Stimulated activated naive CD4-positive, alpha-beta T cell (primary cell): ENCODE results near the gene LAMC1.
"Not testable (repeated sequence)": the region's sequence is repeated elsewhere in the genome, so short reads cannot be mapped to it uniquely, and the experiment has no call there.

ENCODE experiments used
- DNase-seq, 6 experiments: peaks; one replicate each; lab custom pipeline; 2025; lab: John Stamatoyannopoulos, UW

The LAMC1 gene

DNA sequence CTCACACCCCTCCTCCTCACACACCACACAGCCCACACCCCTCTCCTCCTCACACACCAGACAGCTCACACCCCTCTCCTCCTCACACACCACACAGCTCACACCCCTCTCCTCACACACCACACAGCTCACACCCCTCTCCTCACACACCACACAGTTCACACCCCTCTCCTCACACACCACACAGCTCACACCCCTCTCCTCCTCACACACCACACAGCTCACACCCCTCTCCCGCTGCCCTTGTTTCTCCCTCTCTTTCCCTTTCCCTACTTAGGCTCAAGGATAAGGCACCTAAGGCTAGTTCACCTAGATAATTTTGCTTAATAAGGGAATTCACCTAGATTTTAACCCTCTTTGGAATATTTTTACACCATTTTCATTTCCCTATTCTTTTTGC is 126.8 kb downstream of the LAMC1 start:
- DNase-seq, result not testable (repeated sequence)

DNA sequence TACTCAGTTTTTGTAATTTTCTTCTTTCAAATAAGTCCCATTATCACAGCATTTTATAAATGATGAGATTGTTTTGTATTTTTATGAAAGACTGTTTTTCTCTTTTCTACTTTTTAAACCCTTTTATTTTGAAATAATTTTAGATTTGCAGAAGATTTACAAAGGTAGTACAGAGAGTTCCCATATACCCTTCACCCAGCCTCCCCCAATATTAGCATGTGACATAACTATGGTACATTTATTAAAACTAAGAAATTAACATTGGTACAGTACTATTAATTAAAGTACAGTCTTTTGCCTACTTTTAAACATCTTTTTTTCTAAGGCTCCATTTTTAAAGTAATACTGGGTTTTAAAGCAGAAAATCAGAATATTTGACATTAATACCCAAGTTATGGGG is 127.2 kb downstream of the LAMC1 start:
- DNase-seq, result no peak

- DNase-seq, result no peak
Observed at GRCh38 chr1:183152180-183152579, 129.0 kb downstream of the LAMC1 start.

- DNase-seq, result no peak
Observed at GRCh38 chr1:183155939-183156338, 132.7 kb downstream of the LAMC1 start.

GRCh38 chr1:183159960-183160359 is 136.7 kb downstream of the LAMC1 start:
- DNase-seq, result no peak

DNA sequence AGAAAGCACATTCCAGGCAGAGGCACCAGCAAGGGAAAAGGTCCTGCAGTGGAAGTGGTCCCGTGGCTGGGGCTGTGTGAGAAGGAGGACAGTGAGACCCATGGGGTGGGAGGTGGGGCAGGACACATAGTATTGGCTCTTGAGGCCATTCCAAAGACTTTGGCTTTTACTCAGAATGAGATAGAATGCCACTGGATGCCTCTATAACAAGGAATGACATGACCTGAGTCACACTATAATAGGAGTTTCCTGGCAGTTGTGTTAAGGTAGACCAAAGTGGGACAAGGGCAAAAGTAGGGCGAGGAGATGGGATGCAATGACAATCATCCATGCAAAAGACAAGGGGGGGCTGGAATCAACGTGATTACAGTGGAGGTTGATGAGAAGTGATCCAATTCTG is 138.2 kb downstream of the LAMC1 start:
- no peak for DNase-seq

- no peak for DNase-seq
Observed at GRCh38 chr1:183163316-183163715, 140.1 kb downstream of the LAMC1 start.

- DNase-seq, result no peak
Observed at GRCh38 chr1:183164340-183164739, 141.1 kb downstream of the LAMC1 start.

GRCh38 chr1:183164963-183165362 is 141.7 kb downstream of the LAMC1 start:
- no peak for DNase-seq

DNA sequence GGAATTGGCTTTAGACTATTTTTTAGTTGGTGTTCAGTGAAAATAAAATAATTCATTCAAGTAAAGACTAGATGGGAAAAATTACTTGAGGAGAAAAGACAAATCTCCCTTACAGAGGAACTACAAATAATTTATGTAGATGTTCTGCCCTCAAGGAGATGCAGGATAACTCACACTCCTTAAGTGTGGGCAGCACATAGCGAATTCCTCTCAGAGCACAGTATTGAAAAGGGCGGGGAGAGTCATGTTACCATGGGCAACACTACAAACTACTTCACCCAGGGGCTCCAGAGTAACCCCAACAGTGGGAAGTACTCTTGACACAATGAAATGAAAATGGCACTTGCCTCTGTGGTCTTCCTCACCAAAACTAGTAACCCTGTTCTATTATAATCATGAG is 142.2 kb downstream of the LAMC1 start:
- DNase-seq, result no peak

GRCh38 chr1:183166454-183166853 is 143.2 kb downstream of the LAMC1 start:
- no peak for DNase-seq

GRCh38 chr1:183167676-183168075 is 144.5 kb downstream of the LAMC1 start:
- no peak for DNase-seq

DNA sequence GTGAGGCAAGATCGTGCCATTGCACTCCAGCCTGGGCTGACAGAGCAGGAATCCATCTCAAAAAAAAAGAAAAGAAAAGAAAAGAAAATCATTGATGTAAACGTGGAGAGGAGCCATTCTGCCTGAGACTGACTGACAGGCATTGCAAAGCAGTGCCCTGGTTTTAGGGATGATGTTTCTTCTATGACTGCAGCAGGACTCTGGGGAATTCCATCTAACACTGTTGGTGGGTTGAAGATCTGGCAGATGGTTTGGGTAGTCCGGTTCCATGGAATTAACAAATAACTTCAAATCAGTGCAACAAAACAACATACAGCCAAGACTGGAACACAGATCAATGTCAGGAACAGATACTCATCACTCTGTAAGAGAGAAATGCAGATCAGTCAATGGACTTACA is 145.1 kb downstream of the LAMC1 start:
- no peak for DNase-seq

- DNase-seq, result no peak
Observed at GRCh38 chr1:183173828-183174227, 150.6 kb downstream of the LAMC1 start.

- no peak for DNase-seq
Observed at GRCh38 chr1:183175631-183176030, 152.4 kb downstream of the LAMC1 start.

DNA sequence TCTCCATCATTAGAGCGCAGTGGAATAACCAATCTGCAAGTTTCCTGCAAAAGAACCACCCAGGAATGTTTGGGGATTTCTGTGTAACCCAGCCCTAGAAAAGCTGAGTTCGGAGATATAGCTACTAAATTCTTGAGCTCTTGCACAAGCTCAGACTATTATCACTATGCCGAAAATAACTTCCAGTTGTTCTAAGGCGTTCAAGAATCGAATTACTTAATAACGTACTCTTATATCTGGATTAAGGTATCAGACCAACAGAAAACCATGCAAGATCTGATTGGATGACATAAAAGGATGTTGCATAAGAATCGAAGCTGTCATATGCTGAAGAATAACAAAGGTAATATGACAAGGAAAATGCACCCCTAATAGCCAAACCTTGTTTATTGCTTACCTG is 155.3 kb downstream of the LAMC1 start:
- DNase-seq, result no peak

GRCh38 chr1:183179033-183179432 is 155.8 kb downstream of the LAMC1 start:
- DNase-seq, result no peak

DNA sequence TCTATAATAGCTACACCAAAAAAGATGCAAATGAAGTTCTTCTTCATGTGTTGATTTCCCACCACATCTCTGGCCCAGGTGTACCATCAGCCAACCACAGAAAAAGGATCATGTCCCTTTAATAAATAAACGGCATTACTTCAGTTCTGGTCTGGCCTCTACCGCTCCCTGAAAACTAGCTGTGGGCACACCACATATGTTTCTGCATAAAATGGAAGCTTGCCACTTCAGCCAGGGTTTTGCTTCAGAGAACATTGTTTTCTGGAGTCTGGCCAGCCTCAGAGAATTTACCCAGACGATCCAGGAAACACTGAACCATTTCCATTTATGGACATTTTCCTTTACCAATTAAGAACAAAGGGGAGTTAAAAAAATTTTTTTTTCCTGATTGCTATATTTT is 157.0 kb downstream of the LAMC1 start:
- DNase-seq, result no peak

- DNase-seq, result no peak
Observed at GRCh38 chr1:183180634-183181056, 157.4 kb downstream of the LAMC1 start.

GRCh38 chr1:183185941-183186490 is 162.8 kb downstream of the LAMC1 start, which contains the start of gene LAMC2:
Gene LAMC2 (plus strand): TSS chr1:183186264. CDS start chr1:183186353, 89 bp downstream.
- no peak for DNase-seq

GRCh38 chr1:183186841-183187240 is 163.6 kb downstream of the LAMC1 start:
- DNase-seq, result no peak

GRCh38 chr1:183188240-183188639 is 165.0 kb downstream of the LAMC1 start:
- no peak for DNase-seq

DNA sequence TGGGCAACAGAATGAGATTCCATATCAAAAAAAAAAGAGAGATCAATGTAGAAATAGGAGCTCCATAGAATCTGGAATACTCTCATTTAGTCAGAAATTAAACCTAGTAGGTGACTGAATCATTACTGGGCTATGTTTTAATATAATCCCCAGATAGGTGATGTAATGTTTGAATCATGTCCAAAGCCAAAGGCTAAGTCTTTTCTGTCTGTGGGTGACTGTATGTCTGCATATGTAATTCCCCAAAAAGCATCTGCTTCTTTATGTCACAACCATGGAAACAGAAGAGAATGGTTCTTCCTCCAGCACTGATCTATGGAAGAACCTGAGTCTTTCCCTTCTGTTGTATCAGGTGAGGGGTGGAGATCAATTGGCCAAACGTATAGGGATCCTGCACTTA is 168.6 kb downstream of the LAMC1 start:
- DNase-seq, result no peak

- DNase-seq, result no peak
Observed at GRCh38 chr1:183193963-183194525, 170.8 kb downstream of the LAMC1 start.
